ENCODE data around the gene JAKMIP3.

The JAKMIP3 gene

GRCh38 chr10:132065491-132066105 is at the start of gene JAKMIP3:
JAKMIP3 (plus strand) TSS chr10:132065946; CDS start chr10:132104809, 38,863 bp downstream.
- DNase-seq (ENCODE audit: low read depth in 2 of 2): no peak

DNA sequence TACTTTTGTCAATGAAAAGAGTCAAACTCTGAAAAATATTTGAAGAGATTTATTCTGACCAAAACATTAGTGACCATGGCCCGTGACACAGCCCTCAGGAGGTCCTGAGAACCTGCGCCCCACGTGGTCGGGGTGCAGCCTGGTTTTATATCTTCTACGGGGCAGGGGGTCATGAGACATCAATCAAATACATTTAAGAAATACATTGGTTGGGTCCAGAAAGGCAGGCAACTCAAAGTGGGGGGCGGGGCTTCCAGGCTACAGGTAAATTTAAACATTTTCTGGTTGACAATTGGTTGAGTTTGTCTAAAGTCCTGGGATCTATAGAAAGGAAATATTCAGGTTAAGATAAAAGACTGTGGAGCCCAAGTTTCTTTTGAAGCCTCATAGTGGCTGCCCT is 49.2 kb upstream of the JAKMIP3 start:
- DNase-seq (ENCODE audit: low read depth in 2 of 2): no peak

GRCh38 chr10:132018446-132018845 is 47.3 kb upstream of the JAKMIP3 start:
- no peak for DNase-seq (ENCODE audit: low read depth in 2 of 2)

- DNase-seq (ENCODE audit: low read depth in 2 of 2): no peak
Observed at GRCh38 chr10:132019366-132019765, 46.4 kb upstream of the JAKMIP3 start.

- DNase-seq (ENCODE audit: low read depth in 2 of 2): no peak
Observed at GRCh38 chr10:132020456-132020855, 45.3 kb upstream of the JAKMIP3 start.

DNA sequence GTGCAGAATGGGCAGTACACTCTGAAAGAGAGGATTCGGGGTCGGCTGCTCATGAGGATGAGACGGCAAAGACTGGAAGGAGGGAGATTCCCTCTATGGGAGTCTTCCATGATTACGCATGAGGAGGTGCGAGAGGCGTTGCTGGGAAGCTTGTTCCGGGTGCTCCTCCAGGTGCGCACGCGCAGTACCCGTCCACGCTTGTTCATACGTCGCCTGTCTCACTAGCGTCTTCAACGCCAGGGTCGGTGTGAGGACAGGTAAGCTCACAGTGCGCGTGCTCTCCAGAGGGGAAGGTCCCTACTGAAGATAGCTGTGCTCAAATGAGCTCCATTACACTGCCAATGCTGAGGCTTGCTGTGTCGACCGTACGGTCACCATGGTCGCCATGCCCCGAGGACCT is 44.7 kb upstream of the JAKMIP3 start:
- no peak for DNase-seq (ENCODE audit: low read depth in 2 of 2)

GRCh38 chr10:132021504-132022143 is 44.1 kb upstream of the JAKMIP3 start:
- DNase-seq (ENCODE audit: low read depth in 2 of 2): no peak

- DNase-seq (ENCODE audit: low read depth in 2 of 2): no peak
Observed at GRCh38 chr10:132022241-132022640, 43.5 kb upstream of the JAKMIP3 start.

DNA sequence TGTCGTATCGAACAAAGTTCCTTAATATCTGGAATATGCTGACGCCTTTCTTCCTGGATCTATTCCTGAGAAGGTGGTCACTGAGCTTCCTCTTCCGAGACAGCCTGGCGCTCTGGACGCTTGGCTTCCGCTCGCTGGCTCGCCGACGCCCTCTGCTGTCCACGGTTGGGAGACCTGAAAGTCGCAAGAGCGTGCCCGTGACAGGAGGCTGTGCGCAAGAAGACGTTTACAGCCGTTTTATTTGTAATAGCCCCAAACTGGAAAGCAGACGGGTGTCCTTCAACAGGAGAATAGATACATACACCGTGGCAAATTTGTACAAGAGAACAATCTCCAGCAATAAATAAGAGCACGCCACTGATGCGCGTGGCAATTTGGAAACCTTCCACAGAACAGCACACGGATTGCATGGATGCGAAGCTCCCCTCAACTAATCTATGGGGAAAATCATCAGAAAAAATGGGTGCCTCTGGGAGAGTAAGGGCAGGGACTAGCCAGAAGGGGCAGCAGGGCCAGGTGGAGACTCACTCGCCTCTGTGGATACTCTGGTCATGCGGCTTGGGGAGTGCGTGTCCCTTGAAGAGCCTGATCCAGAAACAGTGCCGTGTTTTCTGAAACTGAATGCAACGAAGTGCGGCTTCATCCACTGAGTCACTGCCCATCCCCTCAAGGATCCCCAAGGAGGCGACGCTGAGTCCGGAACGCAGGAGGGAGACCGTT is 42.5 kb upstream of the JAKMIP3 start:
- DNase-seq (ENCODE audit: low read depth in 2 of 2): peak; percentile 54 to 55

GRCh38 chr10:132027423-132027983 is 38.2 kb upstream of the JAKMIP3 start:
- DNase-seq (ENCODE audit: low read depth in 2 of 2): no peak

DNA sequence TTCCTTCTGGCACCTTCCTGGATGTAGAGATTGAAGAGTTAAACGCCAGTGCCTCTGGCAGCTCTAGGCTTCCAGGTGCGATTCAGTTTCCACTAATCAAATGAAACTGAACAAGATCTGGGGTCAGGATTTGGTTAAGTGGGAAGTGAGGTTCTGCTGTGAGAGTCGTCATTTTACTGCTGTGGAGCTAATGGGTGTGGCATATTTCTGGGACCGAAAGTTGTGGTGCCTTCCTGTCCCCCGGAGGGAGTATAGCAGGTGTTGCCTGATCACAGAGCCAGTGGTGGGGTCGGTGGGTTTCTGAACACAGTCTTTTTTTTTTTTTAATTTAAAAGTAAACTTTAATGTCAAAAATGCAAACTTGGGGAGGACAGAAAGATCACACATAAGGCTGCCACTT is 37.0 kb upstream of the JAKMIP3 start:
- DNase-seq (ENCODE audit: low read depth in 2 of 2): no peak

DNA sequence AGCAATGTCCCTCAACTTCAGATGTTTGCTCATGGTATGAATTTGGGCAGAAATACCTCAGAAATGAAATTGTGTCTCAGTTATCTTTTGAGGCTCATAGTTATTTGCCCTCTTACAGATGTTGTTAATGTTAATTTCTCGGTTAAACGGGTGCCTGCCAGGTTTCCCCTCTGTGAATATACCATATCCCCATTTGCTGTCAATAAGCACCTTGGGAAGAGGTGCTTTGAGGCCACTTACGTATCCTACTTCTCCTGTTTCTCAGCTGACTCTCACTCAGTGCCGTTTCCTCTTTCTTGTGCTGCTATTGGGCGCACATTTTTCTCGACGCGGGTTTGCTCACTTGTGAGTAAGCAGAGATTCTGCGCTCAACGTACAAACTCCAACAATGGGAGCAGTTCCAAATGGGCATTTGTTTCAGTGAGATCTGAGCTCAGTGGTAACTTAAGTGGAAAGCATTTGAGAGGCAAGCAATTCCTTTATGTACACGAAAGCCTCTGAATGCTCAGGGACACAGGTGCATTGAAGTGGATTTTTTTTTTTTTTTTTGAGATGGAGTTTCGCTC is 34.8 kb upstream of the JAKMIP3 start:
- DNase-seq (ENCODE audit: low read depth in 2 of 2): no peak

- no peak for DNase-seq (ENCODE audit: low read depth in 2 of 2)
Observed at GRCh38 chr10:132033632-132034031, 32.1 kb upstream of the JAKMIP3 start.

DNA sequence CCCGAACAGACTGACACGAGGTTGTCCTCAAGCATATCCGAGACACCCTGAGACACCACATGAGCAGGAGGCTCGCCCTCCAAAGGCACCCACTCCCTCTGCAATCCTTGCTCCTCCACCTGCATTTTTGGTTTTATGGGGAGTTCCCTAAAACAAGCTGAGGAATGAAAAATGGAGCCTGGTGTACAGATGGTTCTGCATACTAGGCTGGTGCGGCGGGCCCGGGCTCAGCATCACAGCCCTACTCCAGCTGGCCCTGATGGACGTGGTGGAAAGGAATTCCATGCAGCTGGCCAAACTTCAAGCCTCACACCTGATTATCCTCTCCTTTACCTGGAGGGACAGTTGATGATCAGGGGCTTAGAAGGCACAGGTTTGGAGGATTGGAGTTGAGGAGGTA is 30.3 kb upstream of the JAKMIP3 start:
- DNase-seq (ENCODE audit: low read depth in 2 of 2): no peak

- DNase-seq (ENCODE audit: low read depth in 2 of 2): no peak
Observed at GRCh38 chr10:132036153-132036886, 29.4 kb upstream of the JAKMIP3 start.

GRCh38 chr10:132036887-132037675 is 28.7 kb upstream of the JAKMIP3 start:
- no peak for DNase-seq (ENCODE audit: low read depth in 2 of 2)

DNA sequence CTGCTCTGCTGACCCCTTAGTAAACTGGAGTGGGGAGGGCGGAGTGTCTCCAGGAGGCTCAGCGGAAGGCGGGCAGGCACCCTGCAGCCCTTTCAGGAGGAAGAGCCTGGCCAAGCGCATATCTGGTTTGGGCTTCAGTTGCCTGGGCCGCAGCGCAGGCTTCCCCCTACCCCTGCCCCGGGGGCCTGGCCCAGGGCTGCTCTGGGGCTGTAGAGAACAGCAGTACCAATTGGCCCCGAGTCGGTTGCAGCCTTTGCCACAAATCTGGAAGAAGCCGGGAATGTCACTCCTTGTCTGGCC is 28.1 kb upstream of the JAKMIP3 start:
- no peak for DNase-seq (ENCODE audit: low read depth in 2 of 2)

- DNase-seq (ENCODE audit: low read depth in 2 of 2): no peak
Observed at GRCh38 chr10:132039371-132039770, 26.4 kb upstream of the JAKMIP3 start.

DNA sequence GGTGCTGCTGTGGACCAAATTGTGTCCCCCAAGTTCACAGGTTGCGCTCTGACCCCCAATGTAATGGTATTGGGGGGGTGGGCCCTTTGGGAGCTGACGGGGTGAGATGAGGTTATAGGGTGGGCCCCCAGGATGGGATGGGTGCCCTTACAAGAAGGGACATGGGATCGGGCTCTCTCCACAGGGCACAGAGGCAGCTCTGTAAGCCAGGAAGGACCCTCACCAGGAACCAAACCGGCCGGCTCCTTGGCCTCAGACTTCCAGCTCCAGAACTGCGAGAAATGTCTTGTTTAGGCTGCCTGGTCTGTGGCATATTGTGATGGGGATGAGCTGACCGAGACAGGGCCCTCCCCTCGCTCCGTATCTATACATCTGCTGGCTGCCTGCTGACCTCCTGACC is 25.7 kb upstream of the JAKMIP3 start:
- no peak for DNase-seq (ENCODE audit: low read depth in 2 of 2)

- DNase-seq (ENCODE audit: low read depth in 2 of 2): no peak
Observed at GRCh38 chr10:132041340-132041739, 24.4 kb upstream of the JAKMIP3 start.

Measured in stimulated activated CD8-positive, alpha-beta memory T cell treated with anti-CD3 and anti-CD28 coated beads, Interleukin-15, amount 100 ng/mL, for 48 hours (primary cell).